Renal cortical epithelial cell (primary cell): ENCODE measurements around the gene RSF1. TPM values are rescaled to one million over a fixed set of nuclear protein-coding genes. Genes with fewer than 3 reads are reported as not detected.

Experiments
- DNase-seq: peaks from one replicate; pipeline ENCODE4 v3.0.0-alpha.2; 2011; ENCODE audit warnings: low read depth
- total RNA-seq: library from RNA; depleted of rRNA; stranded (reverse); fragments of >200 nt; gene quantifications from 2 replicates; pipeline ENCODE4 v1.2.3, GENCODE V29; 2014

Gene RSF1
- total RNA-seq, 1 donor from 2014 or later, result 74.2 TPM

DNA sequence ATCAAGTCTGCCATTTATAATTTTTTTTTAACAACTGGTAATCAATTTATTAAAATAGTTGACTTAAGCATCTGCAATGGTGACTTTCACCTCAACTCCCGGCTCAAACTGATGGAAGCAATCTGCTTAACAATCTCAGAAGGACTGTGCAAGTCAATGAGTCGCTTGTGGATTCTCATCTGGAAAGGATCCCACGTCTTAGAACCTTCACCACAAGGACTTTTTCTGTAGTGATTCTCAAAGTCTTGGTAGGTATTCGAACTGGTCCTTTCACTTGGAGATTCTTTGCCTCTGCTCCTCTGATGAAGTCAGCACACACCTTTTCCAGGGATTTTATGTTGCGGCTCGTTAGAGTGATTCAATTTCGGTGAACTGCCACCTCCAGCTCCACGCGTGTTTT lies 7.3 kb downstream of the RSF1 start:
- no peak for DNase-seq

DNA sequence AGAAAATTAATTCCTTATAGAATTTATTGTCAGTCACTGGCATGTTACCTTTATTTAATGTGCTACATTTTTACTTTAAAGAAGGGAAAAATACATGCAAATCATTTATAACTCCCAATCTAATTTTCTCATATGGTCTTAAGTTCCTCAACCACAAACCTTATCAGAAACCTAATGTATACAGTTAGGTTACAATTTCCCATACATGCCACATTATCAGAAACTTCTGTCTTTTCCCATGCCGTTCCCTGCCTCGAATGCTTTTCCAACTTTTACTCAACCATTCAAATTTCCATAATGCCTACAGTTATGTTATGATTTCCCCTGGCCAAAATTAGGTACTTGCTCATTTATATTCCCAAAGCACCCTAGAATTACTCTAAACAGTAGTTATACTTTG lies 13.5 kb downstream of the RSF1 start:
- DNase-seq, result no peak

DNA sequence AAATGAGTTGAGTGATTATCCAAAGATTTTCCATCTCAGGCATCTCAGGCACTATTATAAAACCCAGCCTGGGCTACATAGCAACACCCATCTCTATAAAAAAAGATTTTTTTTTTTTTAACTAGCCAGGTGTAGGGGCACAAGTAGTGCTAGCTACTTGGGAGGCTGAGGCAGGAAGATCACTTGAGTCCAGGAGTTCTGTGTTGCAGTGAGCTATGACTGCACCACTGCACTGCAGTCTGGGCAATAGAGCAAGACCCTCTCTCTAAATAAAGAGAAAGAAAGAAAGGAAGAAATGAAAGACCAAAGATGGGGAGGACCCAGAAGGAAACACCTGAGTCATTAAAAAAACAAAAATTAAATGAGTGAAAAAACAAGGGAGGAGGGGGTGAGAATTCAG lies 14.1 kb downstream of the RSF1 start:
- no peak for DNase-seq

DNA sequence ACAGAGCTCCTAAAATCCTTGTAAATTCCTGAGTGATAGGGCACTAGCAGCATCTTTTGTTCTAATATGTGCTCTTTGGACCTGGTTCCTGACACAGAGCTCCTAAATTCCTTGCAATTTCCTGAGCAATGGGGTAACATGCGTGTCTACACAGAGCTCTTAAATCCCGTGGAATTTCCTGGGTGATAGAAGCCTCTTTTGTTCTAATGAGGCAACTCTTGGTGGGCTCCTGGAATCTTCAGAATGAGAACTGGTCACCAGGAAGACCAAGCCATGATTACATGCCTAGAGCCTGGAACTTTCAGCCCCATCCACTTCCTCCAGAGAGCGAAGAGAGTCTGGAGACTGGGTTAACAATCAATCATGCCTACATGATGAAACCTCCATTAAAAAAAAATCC lies 19.0 kb downstream of the RSF1 start:
- no peak for DNase-seq

DNA sequence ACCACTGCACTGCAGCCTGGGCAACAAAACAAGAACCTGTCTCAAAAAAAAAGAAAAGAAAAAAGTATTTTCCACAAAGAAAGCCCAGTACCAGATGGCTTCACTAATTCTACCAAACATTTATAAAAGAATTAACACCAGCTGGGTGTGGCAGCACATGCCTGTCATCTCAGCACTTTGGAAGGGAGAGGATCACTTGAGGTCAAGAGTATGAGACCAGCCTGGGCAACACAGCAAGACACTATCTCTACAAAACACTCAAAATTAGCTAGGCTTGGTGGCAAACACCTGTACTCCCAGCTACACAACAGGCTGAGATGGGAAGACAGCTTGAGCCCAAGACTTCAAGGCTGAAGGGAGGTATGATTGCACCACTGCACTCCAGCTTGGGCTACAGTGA lies 20.1 kb downstream of the RSF1 start:
- DNase-seq, result no peak

DNA sequence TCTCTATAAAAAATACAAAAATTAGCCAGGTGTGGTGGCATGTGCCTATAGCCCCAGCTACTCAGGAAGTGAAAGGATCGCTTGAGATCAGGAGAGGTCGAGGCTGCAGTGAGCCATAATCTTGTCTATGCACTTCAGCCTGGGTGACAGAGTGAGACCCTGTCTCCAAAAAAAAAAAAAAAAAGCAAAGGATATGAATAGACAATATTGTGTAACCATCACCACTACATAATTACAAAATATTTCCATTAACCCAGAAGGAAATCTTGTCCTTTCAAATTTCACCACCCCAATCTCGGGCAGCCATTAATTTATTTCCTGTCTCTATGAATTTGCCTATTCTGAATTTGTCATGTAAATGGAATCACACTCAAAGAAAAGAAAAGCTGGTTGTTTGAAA lies 21.2 kb downstream of the RSF1 start:
- no peak for DNase-seq

DNA sequence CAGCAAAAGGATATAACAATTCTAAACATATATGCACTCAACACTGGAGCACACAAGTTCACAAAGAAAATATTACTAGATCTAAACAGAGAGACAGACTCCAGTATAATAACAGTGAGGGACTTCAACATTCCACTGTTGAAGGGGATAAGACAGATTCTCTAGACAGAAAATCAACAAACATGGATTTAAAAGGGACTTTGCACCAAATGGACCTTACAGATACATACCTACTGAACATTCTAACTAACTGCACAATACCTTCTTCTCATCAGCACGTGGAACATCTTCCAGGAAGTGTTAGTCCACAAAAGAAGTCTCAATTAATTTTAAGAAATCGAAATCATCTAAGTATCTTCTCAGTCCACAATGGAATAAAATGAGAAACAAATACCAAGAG lies 26.6 kb downstream of the RSF1 start:
- no peak for DNase-seq

DNA sequence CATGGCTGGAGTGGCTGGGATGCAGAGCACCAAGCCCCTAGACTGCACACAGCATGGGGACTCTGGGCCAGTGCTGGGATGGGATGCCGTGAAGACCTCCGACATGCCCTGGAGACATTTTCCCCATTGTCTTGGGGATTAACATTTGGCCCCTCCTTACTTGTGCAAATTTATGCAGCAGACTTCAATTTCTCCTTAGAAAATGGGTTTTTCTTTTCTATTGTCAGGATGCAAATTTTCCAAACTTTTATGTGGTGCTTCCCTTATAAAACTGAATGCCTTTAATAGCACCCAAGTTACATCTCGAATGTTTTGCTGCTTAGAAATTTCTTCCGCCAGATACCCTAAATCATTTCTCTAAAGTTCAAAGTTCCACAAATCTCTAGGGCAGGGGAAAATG lies 29.2 kb downstream of the RSF1 start:
- DNase-seq, result no peak

DNA sequence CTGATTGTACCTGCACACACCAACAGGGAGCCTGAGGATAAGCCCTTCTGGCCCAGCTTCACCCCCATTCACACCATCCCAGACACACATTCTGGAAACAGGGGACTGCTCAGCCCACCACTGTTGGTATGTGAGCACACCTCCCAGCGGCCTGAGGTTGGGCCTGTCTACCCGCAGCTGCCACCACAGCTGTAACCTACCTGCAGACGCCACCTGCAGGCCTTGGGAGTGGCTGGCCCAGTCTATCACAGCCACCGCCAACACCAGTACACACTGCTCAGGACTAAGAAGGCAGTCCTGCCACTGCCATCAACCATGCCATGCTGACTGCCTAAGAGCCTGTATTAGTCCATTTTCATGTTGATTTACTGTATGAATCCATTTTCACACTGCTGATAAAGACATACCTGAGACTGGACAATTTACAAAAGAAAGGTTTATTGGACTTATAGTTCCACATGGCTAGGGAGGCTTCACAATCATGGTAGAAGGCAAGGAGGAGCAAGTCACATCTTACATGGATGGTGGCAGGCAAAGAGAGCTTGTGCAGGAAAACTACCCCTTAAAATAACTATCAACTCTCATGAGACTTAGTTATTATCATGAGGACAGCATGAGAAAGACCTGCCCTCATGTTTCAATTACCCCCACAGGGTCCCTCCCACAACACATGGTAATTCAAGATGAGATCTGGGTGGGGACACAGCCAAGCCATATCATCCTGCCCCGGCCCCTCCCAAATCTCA lies 30.6 kb downstream of the RSF1 start:
- no peak for DNase-seq

DNA sequence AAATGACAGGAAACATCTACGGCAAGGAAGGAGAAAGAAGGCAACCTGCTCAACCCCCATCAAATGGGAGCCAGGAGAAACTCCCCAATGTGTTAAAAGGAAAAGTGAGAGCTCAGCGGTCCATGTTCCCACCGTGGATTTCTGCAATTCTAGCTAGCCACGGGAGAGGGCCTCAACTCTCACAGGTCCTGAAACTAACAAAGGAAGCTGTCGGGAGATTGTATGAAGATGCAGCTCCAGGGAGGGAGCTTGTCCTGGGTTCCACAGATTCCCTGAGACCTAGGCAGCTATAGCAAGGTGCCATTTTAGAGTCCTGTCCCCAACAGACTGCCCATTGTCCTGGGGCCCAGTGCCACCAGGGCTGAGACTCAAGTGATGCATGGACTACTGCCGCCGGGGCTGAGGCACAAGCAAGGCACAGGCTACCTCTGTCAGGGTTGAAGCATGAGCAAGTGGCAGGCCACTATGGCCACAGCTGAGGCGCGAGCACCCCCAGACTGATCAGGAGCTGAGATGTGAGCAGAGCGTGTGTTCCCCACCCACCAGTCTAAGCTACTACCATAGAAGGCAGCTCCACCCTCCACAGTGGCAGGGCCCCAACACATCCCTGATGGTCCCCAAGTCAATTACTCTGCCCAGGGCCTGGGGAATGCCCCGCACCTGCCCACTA lies 31.3 kb downstream of the RSF1 start:
- DNase-seq, result no peak

DNA sequence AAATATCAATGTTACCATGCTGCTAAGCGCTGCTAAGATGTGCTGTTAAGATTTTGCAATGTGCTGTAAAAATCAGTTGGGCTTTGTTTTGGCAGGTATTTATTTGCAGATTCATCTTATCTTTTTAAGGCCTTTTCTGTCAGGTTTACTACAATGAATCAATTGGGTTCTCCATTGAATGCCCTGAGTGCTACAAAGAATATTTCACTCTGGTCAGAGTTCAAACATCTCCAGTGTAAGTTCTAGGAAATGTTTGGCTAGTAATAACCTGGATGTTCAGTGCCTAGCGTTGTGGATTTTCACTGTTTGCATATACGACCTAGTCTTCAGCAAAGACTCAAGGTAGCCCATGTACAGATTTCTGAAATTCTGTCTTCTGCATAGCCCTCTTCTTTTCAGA lies 36.0 kb downstream of the RSF1 start:
- no peak for DNase-seq

DNA sequence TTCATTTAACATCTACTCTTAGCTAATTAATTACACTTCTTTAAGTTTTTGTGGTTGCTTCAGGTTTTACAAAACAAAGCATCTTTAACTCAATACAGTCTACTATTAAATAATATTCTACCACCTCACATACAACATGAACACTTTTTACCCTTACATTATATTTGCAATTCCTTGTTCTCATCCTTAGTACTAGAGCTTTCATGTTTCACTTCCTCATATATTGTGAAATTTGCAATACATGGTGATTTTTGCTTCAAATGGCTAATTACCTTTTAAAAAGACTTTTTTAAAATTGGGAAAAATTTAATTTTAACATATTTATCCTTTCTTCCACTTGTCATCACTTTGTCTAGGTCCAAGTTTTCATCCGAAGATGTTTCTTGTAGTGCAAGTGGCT lies 37.5 kb downstream of the RSF1 start:
- no peak for DNase-seq

DNA sequence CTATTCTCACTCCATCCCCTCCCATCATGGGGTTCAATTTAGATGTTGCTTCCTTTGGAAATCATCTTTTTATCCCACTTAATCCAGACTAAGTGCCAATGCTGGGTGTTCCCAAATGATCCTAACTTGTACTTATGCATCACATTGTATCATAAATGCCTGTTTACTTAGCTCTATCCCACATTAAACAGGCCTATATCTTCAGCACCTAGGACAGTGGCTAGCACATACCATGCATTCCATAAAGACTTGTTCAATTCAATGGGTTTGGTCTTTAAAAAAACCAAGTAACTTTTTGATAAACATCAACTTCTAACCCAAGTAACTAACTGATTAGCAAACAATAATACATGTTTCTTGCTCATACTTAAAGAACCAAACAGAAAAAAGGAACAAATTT lies 40.6 kb downstream of the RSF1 start:
- peak; percentile 49 for DNase-seq

DNA sequence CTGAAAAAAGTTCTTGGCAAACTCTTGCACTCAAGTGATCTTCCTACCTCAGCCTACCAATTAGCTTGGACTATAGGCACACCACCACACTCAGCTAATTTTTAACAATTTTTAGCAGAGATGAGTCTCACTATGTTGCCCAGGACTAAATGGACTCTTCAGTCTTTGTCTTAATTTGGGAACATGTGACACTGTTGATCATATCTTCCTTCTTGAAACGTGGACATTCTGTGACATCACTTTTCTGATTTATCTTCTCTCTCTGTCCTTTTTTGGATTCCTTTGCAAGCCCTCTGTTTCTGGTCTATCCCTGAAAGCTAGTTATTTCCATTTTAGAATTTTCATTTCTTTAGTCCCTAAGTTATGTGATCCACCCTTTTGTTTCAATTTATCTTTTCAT lies 42.0 kb downstream of the RSF1 start:
- no peak for DNase-seq

DNA sequence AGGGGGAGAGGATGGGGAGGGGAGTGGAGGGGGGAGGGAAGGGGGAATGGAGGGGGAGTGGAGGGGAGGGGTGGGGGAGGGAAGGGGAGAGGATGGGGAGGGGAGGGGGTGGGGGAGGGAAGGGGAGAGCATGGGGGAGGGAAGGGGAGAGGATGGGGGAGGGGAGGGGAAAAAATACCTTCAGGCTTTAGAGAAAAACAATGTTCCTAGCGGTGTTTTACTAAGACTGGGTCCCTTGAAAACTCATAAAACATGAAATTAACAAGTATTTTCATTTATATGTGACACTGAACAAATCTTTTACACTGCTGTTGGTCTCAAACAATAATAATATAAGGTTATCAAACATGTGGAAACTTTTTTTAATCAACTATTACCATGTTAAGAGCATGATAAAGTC lies 42.4 kb downstream of the RSF1 start:
- DNase-seq, result no peak

DNA sequence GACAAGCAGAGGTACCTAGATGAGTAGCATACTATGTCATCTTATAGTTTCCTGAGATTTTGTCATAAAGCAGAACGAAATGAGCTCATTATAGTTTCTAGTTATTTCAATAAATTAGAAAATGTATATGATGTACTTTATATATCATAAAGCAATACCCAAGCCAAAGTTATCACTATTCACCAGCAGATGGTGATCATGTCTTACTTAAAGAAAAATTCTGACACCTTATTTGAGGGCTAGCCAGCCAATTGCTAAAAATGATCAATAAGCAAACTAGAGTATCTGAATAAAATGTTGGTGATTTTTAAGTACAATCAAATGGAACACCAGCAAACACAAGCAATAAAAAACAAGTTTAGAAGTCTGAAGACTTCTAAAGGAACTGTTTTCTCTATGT lies 44.1 kb downstream of the RSF1 start:
- DNase-seq, result no peak

DNA sequence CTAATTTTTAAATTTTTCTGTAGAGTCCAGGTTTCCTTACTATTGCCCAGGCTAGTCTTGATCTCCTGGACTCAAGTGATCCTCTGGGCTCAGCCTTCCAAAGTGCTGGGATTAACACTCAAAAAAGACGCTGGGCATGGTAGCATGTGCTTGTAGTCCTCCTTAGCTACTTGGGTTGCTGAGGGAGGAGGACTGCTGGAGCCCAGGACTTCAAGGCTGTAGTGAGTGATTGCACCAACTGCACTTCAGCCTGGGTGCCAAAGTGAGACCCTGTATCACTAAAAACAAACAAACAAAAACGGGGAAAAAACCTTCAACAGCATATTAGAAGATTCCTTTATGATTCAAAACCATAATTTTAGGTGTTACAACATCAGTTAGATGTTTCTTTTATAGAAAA lies 44.6 kb downstream of the RSF1 start:
- no peak for DNase-seq

DNA sequence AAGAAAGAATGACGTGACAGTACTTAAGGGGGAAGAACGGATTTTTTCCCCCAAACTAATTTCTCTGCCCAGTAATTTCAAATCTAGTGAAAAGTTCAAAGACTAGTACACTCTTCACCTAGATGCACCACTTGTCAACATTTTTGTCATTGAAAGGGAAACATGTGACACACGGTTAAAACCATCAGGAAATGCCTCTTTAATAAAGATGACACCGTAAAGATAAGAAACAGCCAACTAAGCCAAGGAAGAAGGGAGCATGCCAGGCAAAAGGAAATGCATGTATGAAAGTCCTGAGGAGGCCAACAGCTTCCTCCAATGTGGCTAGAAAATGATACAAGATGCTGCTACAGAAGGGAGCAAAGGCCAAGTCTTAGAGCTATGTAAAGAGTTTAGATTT lies 49.4 kb downstream of the RSF1 start:
- DNase-seq, result no peak

DNA sequence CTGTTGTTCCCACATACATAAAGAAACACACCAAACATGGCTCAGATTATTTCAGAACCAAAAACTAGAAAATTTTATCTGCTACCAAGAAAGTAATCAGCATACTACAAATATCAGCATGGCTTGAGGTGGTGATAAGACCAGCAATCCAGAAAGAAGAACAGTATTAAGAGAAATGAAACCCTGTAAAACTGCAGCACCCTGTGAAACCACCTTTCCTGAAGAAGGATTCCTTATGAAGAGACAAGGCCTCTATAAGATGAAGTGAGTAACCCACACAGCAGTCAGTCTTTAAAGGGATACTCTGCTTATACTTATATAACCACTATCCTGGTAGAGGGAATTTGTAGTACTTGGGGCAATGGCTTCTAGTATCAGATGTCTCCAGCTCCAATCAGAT lies 49.9 kb downstream of the RSF1 start:
- no peak for DNase-seq

DNA sequence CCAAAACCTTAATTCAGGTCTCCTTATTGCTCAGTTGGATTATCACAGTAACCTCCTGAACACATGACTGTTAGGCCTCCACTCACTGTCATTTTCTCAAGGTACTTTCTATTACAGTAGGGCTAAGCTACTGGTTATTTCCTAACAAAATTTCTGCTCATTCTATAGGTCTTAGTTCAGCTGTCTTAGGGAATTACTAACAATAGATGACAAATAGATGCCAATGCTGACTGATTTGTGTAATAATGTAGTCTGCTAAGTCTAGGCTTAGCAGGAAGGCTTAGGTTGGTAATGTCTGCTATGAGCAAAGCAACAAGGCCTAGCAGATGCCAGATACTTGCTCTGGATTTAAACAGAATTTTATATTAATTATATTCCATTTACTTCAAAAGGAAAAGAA lies 58.1 kb downstream of the RSF1 start:
- DNase-seq, result no peak

DNA sequence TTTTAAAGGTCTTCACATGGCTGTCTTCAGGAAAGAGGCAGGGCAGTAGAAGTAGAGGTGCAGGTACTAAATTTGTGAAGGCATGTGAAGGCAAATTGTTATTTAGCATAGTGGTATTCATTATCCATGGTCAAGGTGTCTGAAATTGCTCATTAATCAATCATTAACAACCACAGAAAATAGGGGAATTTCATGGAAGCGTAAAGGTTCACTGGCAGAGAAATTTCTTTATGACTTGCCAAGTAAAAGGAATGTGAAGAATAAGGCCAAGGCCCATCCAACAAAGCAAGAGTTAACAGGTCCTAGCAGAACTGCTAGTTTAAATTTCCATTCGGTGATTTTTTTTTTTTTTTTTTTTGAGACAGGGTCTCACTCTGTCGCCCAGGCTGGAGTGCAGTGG lies 59.0 kb downstream of the RSF1 start:
- DNase-seq, result peak; percentile 85

DNA sequence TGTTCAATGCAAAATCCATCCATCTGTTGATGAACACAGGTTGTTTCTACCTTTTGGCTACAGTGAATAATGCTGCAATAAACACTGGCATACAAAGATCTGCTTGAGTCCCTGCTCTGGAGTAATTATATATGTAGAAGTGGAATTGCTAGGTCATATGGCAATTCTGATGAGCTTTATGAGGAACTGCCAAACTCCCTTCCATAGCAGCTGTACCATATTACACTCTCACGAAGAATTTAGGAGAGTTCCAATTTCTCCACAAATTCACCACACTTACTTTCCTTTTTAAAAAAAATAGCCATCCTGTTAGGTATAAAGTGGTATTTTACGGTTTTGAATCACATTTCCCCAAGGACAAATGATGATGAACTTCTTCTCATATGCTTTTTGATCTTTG lies 62.2 kb downstream of the RSF1 start:
- DNase-seq, result no peak

DNA sequence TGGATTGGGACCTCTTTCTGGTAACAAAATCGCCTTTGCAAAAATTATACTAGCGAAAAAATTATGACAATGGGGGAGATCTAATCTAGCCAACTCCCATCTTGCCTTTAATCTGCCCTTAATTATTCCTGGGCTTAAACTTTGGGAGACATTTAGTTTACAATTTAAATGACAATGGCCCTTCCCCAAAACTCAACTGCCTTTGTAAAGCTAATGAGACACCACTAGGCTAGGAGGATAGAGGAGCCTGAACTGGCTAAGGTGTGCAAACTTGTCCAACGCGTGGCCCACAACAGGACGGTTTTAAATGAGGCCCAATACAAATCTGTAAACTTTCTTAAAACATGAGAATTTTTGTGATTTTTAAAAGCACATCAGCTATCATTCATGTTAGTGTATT lies 67.3 kb downstream of the RSF1 start:
- DNase-seq, result no peak

DNA sequence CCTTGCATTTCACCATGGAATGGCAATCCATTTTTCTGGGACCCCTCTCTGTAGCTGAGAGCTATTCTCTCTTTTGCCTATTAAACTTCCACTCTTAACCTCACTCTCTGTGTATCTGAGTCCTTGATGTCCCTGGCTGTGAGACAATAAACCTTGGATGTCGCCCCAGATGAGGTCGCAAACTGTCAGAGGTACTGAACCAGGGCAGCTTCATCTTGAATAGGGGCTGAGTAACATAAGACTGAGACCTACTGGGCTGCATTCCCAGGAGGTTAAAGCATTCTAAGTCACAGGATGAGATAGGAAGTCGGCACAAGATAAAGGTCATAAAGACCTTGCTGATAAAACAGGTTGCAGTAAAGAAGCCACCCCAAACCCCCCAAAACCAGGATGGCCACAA lies 68.0 kb downstream of the RSF1 start:
- peak; percentile 9 for DNase-seq
